Natural killer cell treated with Interleukin-12 subunit alpha and Interleukin-12 subunit beta and Interleukin-15 and Interleukin-18, amount 100 ng/mL, for 72 hours (primary cell): Measurements from ENCODE around the gene KRTAP4-5. TPM values are rescaled to one million over a fixed set of nuclear protein-coding genes. Genes with fewer than 3 reads are reported as not detected.
"Not testable (repeated sequence)": the region's sequence is repeated elsewhere in the genome, so short reads cannot be mapped to it uniquely, and the experiment has no call there.

ENCODE experiments used
- ATAC-seq, 2 donors: fragments of 150-1000 bp; cut with Tn5 transposase in 1 of 2; sonication (Bioruptor Pico), chemical (Tn5 transposase) in 1 of 2; 2 replicates each; pipeline ENCODE4 v1.10.0; 2021
- DNase-seq: peaks from one replicate; pipeline ENCODE4 v3.0.0; 2022; ENCODE audit warnings: low spot score
- H3K27ac Mint-ChIP-seq, 2 donors: 1 replicate in 1 of 2; 2 replicates in 1 of 2; pipeline ENCODE4 v1.8.0; 2022; ENCODE audit warnings: mixed read lengths in 2 of 2, mild to moderate bottlenecking in 1 of 2, moderate library complexity in 1 of 2
- H3K27me3 Mint-ChIP-seq, 2 donors: 1 replicate in 1 of 2; 2 replicates in 1 of 2; pipeline ENCODE4 v1.8.0; 2022; ENCODE audit warnings: mixed read lengths in 2 of 2
- H3K36me3 Mint-ChIP-seq: one replicate; pipeline ENCODE4 v1.8.0; 2022; ENCODE audit warnings: mixed read lengths
- H3K4me1 Mint-ChIP-seq, 2 donors: 1 replicate in 1 of 2; 2 replicates in 1 of 2; pipeline ENCODE4 v1.8.0; 2022; ENCODE audit warnings: low read depth in 2 of 2, mixed read lengths in 2 of 2, mild to moderate bottlenecking in 1 of 2
- H3K4me3 Mint-ChIP-seq: one replicate; pipeline ENCODE4 v1.8.0; 2022; ENCODE audit warnings: mixed read lengths
- H3K9me3 Mint-ChIP-seq: 2 replicates; pipeline ENCODE4 v1.8.0; 2022; ENCODE audit warnings: mixed read lengths
- total RNA-seq, 2 donors: library from RNA; stranded (reverse); gene quantifications; one replicate each; pipeline ENCODE4 v1.2.3, GENCODE V29; 2022

Gene KRTAP4-5
- total RNA-seq, 2 donors from 2014 or later = not detected

DNA sequence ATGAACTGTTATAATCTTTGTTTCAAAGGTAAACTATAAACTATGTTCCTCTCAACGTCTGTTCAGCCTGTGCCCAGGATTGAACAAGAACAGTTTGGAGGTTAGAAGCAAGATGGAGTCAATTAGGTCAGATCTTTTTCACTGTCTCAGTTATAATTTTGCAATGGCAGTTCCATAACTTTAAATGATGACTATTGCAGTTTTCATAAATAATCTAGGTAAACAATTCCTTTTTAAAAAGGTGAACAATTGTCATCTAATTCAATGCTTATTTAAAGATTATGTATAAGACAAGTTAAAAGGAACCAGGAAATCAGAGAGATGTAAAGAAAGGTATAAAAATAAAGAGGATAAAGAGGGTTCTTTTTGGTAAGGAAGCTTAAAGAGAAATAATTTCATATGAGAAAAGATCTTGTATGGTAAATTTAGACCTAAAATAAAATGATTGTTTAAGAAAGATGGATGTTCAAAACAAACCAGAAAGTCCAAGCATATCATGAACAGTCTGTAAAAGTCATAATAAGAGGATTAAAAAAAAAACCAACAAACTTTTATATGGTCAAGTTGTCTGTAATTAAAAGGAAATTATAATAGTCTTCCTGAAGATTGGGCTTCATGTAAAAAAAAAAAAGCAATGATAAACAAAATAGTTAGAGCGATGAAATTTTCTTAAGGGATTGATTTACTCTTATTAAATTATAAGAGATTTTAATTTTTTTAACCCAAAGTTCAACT is 38.3 kb downstream of the KRTAP4-5 start:
- no peak for ATAC-seq
- Mint-ChIP-seq H3K27ac (no peak overlapping the region), H3K27me3 (peaks cover 14 to 45% of the 10 kb centered on the region in 2 donors), H3K9me3 (no peaks in the 10 kb centered on the region), H3K4me3 (no peak overlapping the region), H3K36me3 (no peaks in the 10 kb centered on the region), H3K4me1 (no peaks in the 10 kb centered on the region)
- no peak for DNase-seq

DNA sequence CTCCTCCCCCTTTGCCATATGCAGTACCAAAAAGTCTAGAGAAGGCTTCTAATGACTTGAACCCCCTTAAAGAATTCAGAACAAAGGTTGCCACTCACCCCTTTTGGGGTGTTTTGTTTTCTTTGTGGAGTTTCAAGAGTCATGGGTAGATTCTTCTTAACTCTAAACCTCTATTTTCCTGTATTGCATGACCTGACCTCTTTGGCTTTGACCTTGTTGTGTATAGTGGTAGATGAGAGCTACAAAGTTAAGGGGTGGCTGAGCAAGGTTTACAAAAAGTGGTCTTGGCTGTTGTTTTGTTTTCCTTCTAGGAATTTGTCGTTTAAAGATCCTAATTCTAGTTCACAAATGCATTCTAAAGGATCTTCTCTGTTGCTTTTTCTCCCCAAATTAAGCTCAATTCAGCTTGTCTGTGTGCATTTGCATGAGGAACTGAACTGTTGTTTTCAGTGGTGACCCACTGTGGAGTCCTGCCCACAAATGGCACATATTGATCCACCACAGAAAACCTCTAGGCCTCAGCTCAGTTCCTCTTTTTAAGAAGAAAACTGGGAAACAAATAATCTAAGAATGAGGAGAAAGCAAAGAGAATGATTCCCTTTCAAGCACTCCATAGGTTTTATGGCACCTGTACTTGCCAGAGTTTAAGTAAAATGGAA is 40.8 kb downstream of the KRTAP4-5 start:
- not testable (repeated sequence) for H3K36me3 Mint-ChIP-seq, ATAC-seq, H3K4me3 Mint-ChIP-seq, H3K9me3 Mint-ChIP-seq, DNase-seq, H3K27ac Mint-ChIP-seq, H3K4me1 Mint-ChIP-seq
- H3K27me3 Mint-ChIP-seq = peaks cover 16 to 46% of the 10 kb centered on the region in 2 donors

DNA sequence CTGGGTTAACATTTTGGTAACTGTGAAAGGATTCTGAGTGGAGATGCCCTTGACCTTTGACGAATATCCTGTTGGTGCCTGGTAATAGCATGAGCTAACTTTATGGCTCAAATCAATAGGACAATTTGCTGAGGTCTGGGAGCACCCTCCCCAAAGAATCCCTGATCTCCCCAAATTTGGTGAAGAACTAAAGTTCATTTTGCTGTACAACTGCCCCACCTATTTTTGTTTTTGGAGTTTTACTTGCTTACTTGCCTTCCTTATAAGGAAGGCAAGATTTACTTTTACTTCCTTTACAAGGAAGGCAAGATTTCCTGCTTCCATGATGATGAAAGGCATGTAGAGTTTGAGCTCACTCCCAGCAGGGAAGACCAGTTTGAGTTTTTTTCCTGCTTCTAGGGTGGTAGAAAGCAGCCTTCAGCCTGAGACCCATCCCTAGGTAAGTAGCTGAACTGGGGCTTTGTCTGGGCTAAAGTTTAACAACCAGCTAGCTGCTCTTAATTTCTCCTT is 41.6 kb downstream of the KRTAP4-5 start:
- Mint-ChIP-seq H3K36me3 (no peaks in the 10 kb centered on the region), H3K4me3 (no peak overlapping the region), H3K27ac (no peak overlapping the region), H3K27me3 (peaks cover 16 to 46% of the 10 kb centered on the region in 2 donors), H3K9me3 (no peaks in the 10 kb centered on the region), H3K4me1 (no peaks in the 10 kb centered on the region)
- no peak for ATAC-seq
- DNase-seq = no peak

DNA sequence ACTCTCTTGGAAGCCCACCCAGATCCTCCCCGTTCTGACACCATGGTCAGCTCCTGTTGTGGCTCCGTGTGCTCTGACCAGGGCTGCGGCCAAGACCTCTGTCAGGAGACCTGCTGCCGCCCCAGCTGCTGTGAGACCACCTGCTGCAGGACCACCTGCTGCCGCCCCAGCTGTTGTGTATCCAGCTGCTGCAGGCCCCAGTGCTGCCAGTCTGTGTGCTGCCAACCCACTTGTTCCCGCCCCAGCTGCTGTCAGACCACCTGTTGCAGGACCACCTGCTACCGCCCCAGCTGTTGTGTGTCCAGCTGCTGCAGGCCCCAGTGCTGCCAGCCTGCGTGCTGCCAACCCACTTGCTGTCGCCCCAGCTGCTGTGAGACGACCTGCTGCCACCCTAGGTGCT is 44.3 kb downstream of the KRTAP4-5 start, which contains the start of gene KRTAP4-9:
KRTAP4-9 (plus strand) TSS at position 43 of the 400 bp plus-strand sequence; CDS start at position 43, 0 bp downstream.
- DNase-seq, H3K36me3 Mint-ChIP-seq, H3K4me3 Mint-ChIP-seq, H3K4me1 Mint-ChIP-seq, H3K9me3 Mint-ChIP-seq, ATAC-seq, H3K27ac Mint-ChIP-seq: not testable (repeated sequence)
- peaks cover 22 to 38% of the 10 kb centered on the region in 2 donors for H3K27me3 Mint-ChIP-seq

DNA sequence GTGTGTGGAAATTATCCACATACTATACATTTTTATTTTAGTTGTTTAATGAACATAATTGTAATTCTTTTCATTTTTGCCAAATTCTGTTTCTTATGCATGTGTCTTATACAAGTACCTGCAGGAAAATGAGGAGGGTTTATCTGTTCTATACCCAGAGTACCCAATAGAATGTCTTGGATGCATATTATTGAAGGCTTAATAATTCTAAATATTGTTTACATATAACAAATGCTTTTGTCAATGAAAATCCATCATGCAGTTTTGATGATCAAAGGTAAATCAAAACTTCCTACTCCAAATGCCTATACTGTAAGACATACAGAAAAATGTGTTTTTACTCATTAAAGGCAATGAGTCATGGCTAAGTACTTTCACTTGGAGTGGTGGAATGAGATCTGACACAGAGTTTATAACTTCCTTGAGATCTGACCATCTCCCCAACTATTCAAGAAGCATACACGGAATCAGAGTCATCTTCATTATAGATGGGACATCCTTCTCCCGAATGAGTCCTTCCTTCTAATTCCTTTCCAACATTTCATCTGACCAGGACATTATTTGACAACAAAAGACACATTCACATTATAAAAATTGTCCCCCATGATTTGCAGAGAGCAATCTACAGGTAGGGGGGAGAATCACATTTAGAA is 45.1 kb downstream of the KRTAP4-5 start:
- H3K27ac Mint-ChIP-seq, ATAC-seq, H3K36me3 Mint-ChIP-seq, H3K4me1 Mint-ChIP-seq, H3K4me3 Mint-ChIP-seq, H3K9me3 Mint-ChIP-seq, DNase-seq: not testable (repeated sequence)
- H3K27me3 Mint-ChIP-seq = peaks cover 22 to 39% of the 10 kb centered on the region in 2 donors

DNA sequence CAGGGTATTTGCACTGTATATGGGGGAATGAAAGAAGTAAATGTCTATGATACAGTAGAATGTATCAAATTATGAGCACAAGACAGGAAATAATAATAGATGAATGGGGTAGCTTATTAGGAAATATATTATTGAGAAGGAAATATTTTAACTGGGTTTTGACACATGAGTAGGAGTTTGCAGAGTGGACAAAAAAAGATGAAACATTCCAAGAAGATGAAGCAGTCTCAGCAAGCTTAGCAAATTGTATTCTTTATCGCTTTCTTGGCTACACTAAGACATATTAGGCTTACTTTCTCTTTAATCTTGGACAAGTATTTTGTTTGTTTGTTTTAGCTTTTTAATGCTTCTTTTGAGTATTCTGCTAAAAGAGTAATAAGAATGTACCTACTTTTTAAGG is 45.7 kb downstream of the KRTAP4-5 start:
- H3K36me3 Mint-ChIP-seq = no peaks in the 10 kb centered on the region
- peaks cover 21 to 35% of the 10 kb centered on the region in 2 donors for H3K27me3 Mint-ChIP-seq
- H3K9me3 Mint-ChIP-seq = no peaks in the 10 kb centered on the region
- no peak overlapping the region for H3K27ac Mint-ChIP-seq
- no peak for ATAC-seq
- H3K4me1 Mint-ChIP-seq = no peaks in the 10 kb centered on the region
- no peak overlapping the region for H3K4me3 Mint-ChIP-seq
- DNase-seq = no peak

DNA sequence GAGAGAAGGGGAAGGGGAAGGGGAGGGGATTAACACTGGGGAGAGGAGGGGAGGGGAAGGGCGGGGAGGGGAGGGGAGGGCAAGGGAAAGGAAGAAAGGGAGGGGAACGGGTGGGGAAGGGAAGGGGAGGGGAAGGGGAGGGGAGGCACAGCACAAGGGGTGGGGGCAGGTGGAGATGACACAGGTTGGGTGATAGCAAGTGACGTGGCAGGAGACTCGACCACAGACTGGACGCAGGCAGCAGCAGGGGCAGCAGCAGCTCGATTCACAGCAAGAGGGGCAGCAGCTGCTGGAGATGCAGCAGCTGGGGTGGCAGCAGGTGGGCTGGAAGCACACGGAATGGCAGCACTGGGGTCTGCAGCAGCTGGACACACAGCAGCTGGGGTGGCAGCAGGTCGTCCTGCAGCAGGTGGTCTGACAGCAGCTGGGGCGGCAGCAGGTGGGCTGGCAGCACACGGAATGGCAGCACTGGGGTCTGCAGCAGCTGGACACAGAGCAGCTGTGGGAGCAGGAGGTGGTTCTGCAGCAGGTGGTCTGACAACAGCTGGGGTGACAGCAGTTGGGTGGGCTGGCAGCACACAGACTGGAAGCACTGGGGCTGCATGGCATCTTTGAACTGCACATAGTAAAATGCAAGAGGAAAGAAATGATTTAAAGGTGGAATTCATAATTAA is 47.9 kb downstream of the KRTAP4-5 start, which contains the start of gene KRTAP4-16:
KRTAP4-16 (minus strand) TSS at position 624 of the 674 bp plus-strand sequence; CDS start at position 624, 0 bp downstream.
- DNase-seq (no peak), ATAC-seq (no peak)
- no peaks in the 10 kb centered on the region for H3K4me1 Mint-ChIP-seq
- H3K27ac Mint-ChIP-seq = no peak within 1 kb of the TSS
- H3K27me3 Mint-ChIP-seq = peaks cover 20 to 37% of the 10 kb centered on the region in 2 donors
- no peaks in the 10 kb centered on the region for H3K36me3 Mint-ChIP-seq
- H3K4me3 Mint-ChIP-seq = no peak within 1 kb of the TSS
- H3K9me3 Mint-ChIP-seq = no peaks in the 10 kb centered on the region

DNA sequence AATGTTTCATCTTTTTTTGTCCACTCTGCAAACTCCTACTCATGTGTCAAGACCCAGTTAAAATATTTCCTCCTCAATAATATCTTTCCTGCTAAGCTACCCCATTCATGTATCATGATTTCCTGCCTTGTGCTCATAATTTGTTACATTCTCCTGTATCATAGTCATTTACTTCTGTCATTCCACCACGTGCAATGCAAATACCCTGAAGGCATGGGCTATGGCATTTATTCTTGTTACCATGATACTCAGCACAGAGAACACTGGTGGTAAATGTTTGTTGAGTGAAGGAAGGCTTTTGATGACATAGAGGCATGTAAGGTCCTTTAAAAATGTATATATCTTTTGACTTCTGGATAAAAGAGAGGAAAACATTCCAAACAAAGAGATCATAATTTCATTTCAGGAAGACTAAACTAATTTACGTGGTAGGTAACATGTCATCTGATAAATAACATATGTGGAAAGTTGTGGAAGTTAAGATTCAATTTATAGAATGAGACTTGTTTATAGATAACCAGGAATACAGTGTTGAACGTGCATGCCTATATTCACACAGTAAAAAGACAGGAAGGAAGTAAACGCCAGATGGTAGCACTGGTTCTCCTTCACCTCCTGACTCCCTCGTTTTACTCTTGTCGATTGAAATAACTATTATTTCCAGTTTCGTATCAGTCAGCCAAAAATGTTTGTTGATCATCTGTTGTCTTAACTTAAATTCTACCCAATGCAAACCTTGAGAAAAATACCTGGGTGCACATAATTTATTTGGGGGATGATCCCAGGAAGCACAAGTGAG is 49.7 kb downstream of the KRTAP4-5 start:
- not testable (repeated sequence) for H3K4me1 Mint-ChIP-seq, ATAC-seq, H3K9me3 Mint-ChIP-seq

More for the DNA sequence above, 49.7 kb downstream of the KRTAP4-5 start:
- DNase-seq, H3K4me3 Mint-ChIP-seq, H3K36me3 Mint-ChIP-seq, H3K27ac Mint-ChIP-seq: not testable (repeated sequence)
- H3K27me3 Mint-ChIP-seq = peaks cover 17 to 42% of the 10 kb centered on the region in 2 donors

Other genes starting within 250 kb of the KRTAP4-5 start
- not detected for gene KRT23, start 212.2 kb downstream of the KRTAP4-5 start, total RNA-seq
- gene KRT39, start 182.9 kb downstream of the KRTAP4-5 start, total RNA-seq = not detected
- not detected for gene KRT40, start 165.5 kb downstream of the KRTAP4-5 start, total RNA-seq
- not detected for gene KRTAP3-3, start 155.7 kb downstream of the KRTAP4-5 start, total RNA-seq
- gene KRTAP3-2, start 149.9 kb downstream of the KRTAP4-5 start, total RNA-seq = not detected
- gene KRTAP3-1, start 140.7 kb downstream of the KRTAP4-5 start, total RNA-seq = not detected
- not detected for gene KRTAP1-5, start 122.6 kb downstream of the KRTAP4-5 start, total RNA-seq
- not detected for gene KRTAP1-4, start 119.6 kb downstream of the KRTAP4-5 start, total RNA-seq
- gene KRTAP1-3, start 115.0 kb downstream of the KRTAP4-5 start, total RNA-seq = not detected
- not detected for gene KRTAP1-1, start 108.4 kb downstream of the KRTAP4-5 start, total RNA-seq
- gene KRTAP2-1, start 102.5 kb downstream of the KRTAP4-5 start, total RNA-seq = not detected
- not detected for gene KRTAP2-2, start 94.6 kb downstream of the KRTAP4-5 start, total RNA-seq
- not detected for gene KRTAP2-3, start 89.7 kb downstream of the KRTAP4-5 start, total RNA-seq
- gene KRTAP2-4, start 83.9 kb downstream of the KRTAP4-5 start, total RNA-seq = not detected
- not detected for gene KRTAP4-7, start 65.7 kb downstream of the KRTAP4-5 start, total RNA-seq
- gene KRTAP4-8, start 51.7 kb downstream of the KRTAP4-5 start, total RNA-seq = not detected
- not detected for gene KRTAP4-16, start 47.6 kb downstream of the KRTAP4-5 start, total RNA-seq
- gene KRTAP4-9, start 44.4 kb downstream of the KRTAP4-5 start, total RNA-seq = not detected
- gene KRTAP4-11, start 31.5 kb downstream of the KRTAP4-5 start, total RNA-seq = not detected
- gene KRTAP4-12, start 25.6 kb downstream of the KRTAP4-5 start, total RNA-seq = not detected
- gene KRTAP4-6, start 9.3 kb downstream of the KRTAP4-5 start, total RNA-seq = not detected
- not detected for gene KRTAP4-4, start 10.9 kb upstream of the KRTAP4-5 start, total RNA-seq
- gene KRTAP4-3, start 18.4 kb upstream of the KRTAP4-5 start, total RNA-seq = not detected
- not detected for gene KRTAP4-2, start 28.4 kb upstream of the KRTAP4-5 start, total RNA-seq
- gene KRTAP4-1, start 35.1 kb upstream of the KRTAP4-5 start, total RNA-seq = not detected
- gene KRTAP9-1, start 40.1 kb upstream of the KRTAP4-5 start, total RNA-seq = not detected
- not detected for gene KRTAP9-2, start 76.8 kb upstream of the KRTAP4-5 start, total RNA-seq
- gene KRTAP9-3, start 82.6 kb upstream of the KRTAP4-5 start, total RNA-seq = not detected
- not detected for gene KRTAP9-8, start 88.2 kb upstream of the KRTAP4-5 start, total RNA-seq
- not detected for gene KRTAP9-4, start 99.9 kb upstream of the KRTAP4-5 start, total RNA-seq
- not detected for gene KRTAP9-9, start 105.6 kb upstream of the KRTAP4-5 start, total RNA-seq
- gene KRTAP9-6, start 115.6 kb upstream of the KRTAP4-5 start, total RNA-seq = not detected
- gene KRTAP9-7, start 125.9 kb upstream of the KRTAP4-5 start, total RNA-seq = not detected
- not detected for gene KRTAP29-1, start 153.0 kb upstream of the KRTAP4-5 start, total RNA-seq
- not detected for gene KRTAP16-1, start 159.5 kb upstream of the KRTAP4-5 start, total RNA-seq
- not detected for gene KRTAP17-1, start 165.9 kb upstream of the KRTAP4-5 start, total RNA-seq
- gene KRT33A, start 201.0 kb upstream of the KRTAP4-5 start, total RNA-seq = not detected
- not detected for gene KRT33B, start 220.0 kb upstream of the KRTAP4-5 start, total RNA-seq
- not detected for gene KRT34, start 232.5 kb upstream of the KRTAP4-5 start, total RNA-seq
- gene KRT31, start 247.8 kb upstream of the KRTAP4-5 start, total RNA-seq = not detected